Mucosa of descending colon (tissue), 3 donors: ENCODE measurements around the gene RABEP1. TPM values are rescaled to one million over a fixed set of nuclear protein-coding genes. Genes with fewer than 3 reads are reported as not detected.

Experiments
- ATAC-seq: fragments of 200-7000 bp; cut with Tn5 transposase; one replicate; pipeline ENCODE4 v1.9.1; 2020; ENCODE audit warnings: mild to moderate bottlenecking, moderate library complexity
- DNase-seq, 3 donors: peaks; one replicate each; pipeline ENCODE4 v3.0.0-alpha.2; 2020
- H3K36me3 ChIP-seq: fragments of 200-600 bp; one replicate; pipeline ENCODE4 v1.8.0; 2021; ENCODE audit warnings: low read depth, mild to moderate bottlenecking
- H3K4me1 ChIP-seq: fragments of 200-600 bp; one replicate; pipeline ENCODE4 v1.8.0; 2021; ENCODE audit warnings: low read depth, mild to moderate bottlenecking
- H3K4me3 ChIP-seq: fragments of 200-600 bp; one replicate; pipeline ENCODE4 v1.8.0; 2021; ENCODE audit warnings: mild to moderate bottlenecking
- H3K9me3 ChIP-seq: fragments of 200-600 bp; one replicate; pipeline ENCODE4 v1.8.0; 2021; ENCODE audit warnings: mild to moderate bottlenecking
- CTCF ChIP-seq: fragments of 200-600 bp; IDR thresholded peaks from one replicate; pipeline ENCODE4 v1.8.0; 2022; ENCODE audit warnings: antibody characterized with exemption, mild to moderate bottlenecking
- intact Hi-C, 2 donors: fragments of 100-400 bp; cut with DNase I in 1 of 2; cut with micrococcal nuclease in 1 of 2; formaldehyde crosslinking; loops; one replicate each; pipeline versions ENCODE4 v1.11.0 to v1.11.1; 2022; cut with DNase I, micrococcal nuclease
- total RNA-seq, 3 donors: library from RNA; stranded (reverse); fragmentation: NEBNext Ultra II Directional in 2 of 3; extraction: Animal tissue kit (Norgen Biotek cat#: 25700) in 2 of 3; gene quantifications; one replicate each; pipeline versions ENCODE4 v1.2.1 to v1.2.4, GENCODE V29; 2021 to 2023
- donor health status: DM: no; HTN: no; CAD: no; lungs with moderate emphysema.
- donor health status: DM: no; HTN: no; CAD: no.
- donor health status: DM: no; HTN: yes; CAD: no.

Gene RABEP1
- total RNA-seq, 3 donors from 2014 or later = 24.9 to 53.4 (median 30.7) TPM

DNA sequence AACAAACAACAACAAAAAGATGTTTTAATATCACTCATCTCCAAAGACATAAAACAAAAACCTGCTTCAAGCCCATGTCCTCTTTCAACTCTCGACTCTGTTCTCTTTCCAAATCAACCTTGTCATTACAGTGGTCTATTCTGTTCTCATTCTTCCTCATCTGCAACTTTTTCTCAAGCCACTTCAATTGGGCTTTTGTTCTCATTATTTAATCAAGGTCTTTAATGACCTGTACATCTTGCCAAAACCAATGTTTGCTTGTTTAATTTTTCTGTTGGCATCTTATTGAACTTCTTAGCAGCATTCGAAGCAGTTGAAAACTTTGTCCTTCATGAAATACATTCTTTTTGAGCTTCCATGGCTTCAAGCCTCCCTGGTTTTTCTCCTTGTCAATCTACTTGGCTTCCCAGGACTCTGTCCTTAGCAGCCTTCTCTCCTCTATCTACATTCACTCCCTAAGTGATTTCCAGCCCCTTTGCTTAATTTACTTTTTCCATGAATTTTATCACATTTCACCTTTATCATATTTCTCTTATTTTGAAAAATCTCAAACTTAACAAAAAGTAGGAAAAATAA is 19.6 kb upstream of the RABEP1 start:
- ATAC-seq = no peak
- H3K4me1 ChIP-seq = no peaks in the 10 kb centered on the region
- no peaks in the 10 kb centered on the region for H3K9me3 ChIP-seq
- no peak for DNase-seq
- TF ChIP-seq CTCF = no peak
- no peak overlapping the region for H3K4me3 ChIP-seq
- intact Hi-C loops = no loop called here
- H3K36me3 ChIP-seq = no peaks in the 10 kb centered on the region

DNA sequence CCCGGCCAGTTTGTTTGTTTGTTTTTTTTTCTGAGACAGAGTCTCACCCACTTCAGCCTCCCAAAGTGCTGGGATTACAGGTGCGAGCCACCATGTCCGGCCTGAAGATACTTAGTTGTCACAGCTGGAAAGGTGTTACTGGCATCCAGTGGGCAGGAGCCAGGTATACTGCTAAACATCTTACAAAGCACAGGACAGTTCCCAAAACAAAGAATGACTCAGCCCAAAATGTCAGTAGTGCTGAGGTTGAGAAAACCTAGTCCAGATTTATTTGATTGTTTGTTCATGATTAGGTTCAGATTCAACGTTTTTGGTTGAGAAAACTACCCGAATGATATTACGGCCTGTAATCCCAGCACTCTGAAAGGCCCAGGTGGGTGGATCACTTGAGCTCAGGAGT is 18.6 kb upstream of the RABEP1 start:
- intact Hi-C loops = no loop called here
- Histone ChIP-seq H3K9me3 (no peaks in the 10 kb centered on the region), H3K36me3 (no peaks in the 10 kb centered on the region), H3K4me3 (no peak overlapping the region), H3K4me1 (no peaks in the 10 kb centered on the region)
- ATAC-seq (no peak), DNase-seq (no peak)
- TF ChIP-seq CTCF = no peak

GRCh38 chr17:5264893-5265292 is 17.2 kb upstream of the RABEP1 start:
- TF ChIP-seq CTCF = no peak
- DNase-seq = no peak
- intact Hi-C loops = no loop called here
- peak; percentile 63 for ATAC-seq
- no peaks in the 10 kb centered on the region for H3K4me1 ChIP-seq
- H3K9me3 ChIP-seq = no peaks in the 10 kb centered on the region
- H3K4me3 ChIP-seq = no peak overlapping the region
- H3K36me3 ChIP-seq = no peaks in the 10 kb centered on the region

DNA sequence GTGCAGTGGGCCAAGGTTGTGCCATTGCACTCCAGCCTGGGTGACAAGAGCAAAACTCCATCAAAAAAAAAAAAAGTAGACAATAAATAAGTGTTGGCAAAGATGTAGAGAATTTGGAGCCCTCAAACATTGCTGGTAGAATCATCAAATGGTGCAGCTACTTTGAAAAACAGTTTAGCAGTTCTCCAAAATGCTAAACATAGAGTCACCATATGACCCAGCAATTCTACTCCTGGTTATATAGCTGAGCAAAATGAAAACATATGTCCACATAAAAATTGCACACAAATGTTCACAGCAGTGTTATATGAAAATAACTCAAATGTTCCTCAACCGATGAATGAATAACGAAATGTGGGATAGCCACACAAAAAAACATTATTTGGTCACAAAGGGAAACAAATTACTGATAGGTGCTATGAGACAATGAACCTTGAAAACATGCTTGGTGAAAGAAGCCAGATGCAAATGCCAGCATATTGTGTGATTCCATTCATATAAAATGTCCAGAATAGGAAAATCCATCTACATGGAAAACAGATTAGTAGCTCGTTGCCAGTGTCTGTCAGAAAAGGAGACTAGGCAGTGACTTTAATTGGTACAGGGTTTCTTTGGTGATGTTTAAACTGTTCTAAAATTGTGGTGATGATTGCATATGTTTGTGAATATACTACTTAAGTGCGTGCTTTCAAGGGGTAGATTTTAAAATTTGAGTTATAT is 12.7 kb upstream of the RABEP1 start:
- TF ChIP-seq CTCF = no peak

GRCh38 chr17:5272322-5272721 is 9.8 kb upstream of the RABEP1 start:
- no peaks in the 10 kb centered on the region for H3K36me3 ChIP-seq
- ATAC-seq (no peak), DNase-seq (no peak)
- H3K9me3 ChIP-seq = no peaks in the 10 kb centered on the region
- intact Hi-C loops = no loop called here
- no peak overlapping the region for H3K4me3 ChIP-seq
- TF ChIP-seq CTCF = no peak
- no peaks in the 10 kb centered on the region for H3K4me1 ChIP-seq

More for the DNA sequence above, 12.7 kb upstream of the RABEP1 start:
- no peak for ATAC-seq
- intact Hi-C loops = no loop called here
- DNase-seq = no peak
- no peaks in the 10 kb centered on the region for H3K4me1 ChIP-seq
- H3K36me3 ChIP-seq = no peaks in the 10 kb centered on the region
- no peaks in the 10 kb centered on the region for H3K9me3 ChIP-seq
- H3K4me3 ChIP-seq = no peak overlapping the region
